K562 (cell line): Measurements from ENCODE around the gene TCF4. TPM values are rescaled to one million over a fixed set of nuclear protein-coding genes. Genes with fewer than 3 reads are reported as not detected.

Source experiments
- ATAC-seq: fragments of 200-7000 bp; cut with Tn5 transposase; 3 replicates; pipeline ENCODE4 v1.9.1; 2020; ENCODE audit warnings: moderate library complexity
- BruUV-seq: library from RNA; stranded (reverse); fragments of 400-500 nt; replicated peaks from 2 replicates; lab custom pipeline; 2021; lab: Mats Ljungman, UMichigan
- CTCF ChIA-PET: fragments of 300-600 bp; formaldehyde crosslinking; extraction: SDS; loops from one replicate; lab custom pipeline; 2021; ENCODE audit warnings: low intra/inter-chr PET ratio; lab: Yijun Ruan, JAX
- POLR2A ChIA-PET: fragments of 300-600, 350-650 bp; sonication (Branson Sonifier 250); formaldehyde crosslinking; extraction: SDS; loops from one replicate; lab custom pipeline; 2021; ENCODE audit warnings: antibody characterized with exemption, inconsistent platforms; lab: Yijun Ruan, JAX
- DNase-seq, 4 experiments: peaks; one replicate each; pipeline versions ENCODE4 v3.0.0 to v3.0.0-alpha.2; 2011 to 2018; ENCODE audit warnings: low spot score in 3 of 4, mixed read lengths in 3 of 4; ENCODE audit errors: extremely low read depth in 1 of 4
- FAIRE-seq: peaks from 2 replicates; lab custom pipeline; 2011; peaks lifted over from hg19 to GRCh38; lab: Jason Lieb, UNC
- H2AFZ ChIP-seq: 2 replicates; pipeline ENCODE4 v1.6.0; 2011; ENCODE audit warnings: low read depth, low read length, control low read depth, inconsistent platforms
- H3K27ac ChIP-seq: fragments of 200-600 bp; 3 replicates; pipeline ENCODE4 v1.8.0; 2011; ENCODE audit warnings: low read depth, mild to moderate bottlenecking, control low read depth, inconsistent platforms, low read length, moderate library complexity, mixed read lengths; ENCODE audit errors: extremely low read depth
- H3K27me3 ChIP-seq, 2 experiments: fragments of 300-600 bp in 1 of 2; 2 replicates in 1 of 2; 3 replicates in 1 of 2; pipeline versions ENCODE4 v1.6.0 to v1.8.0; 2011; ENCODE audit warnings: inconsistent platforms in 2 of 2, low read length in 2 of 2, mild to moderate bottlenecking in 1 of 2, mixed read lengths in 1 of 2, moderate library complexity in 1 of 2; ENCODE audit not compliant: control insufficient read depth in 2 of 2, insufficient read depth in 2 of 2
- H3K36me3 ChIP-seq: fragments of 300-600 bp; 3 replicates; pipeline ENCODE4 v1.8.0; 2011; ENCODE audit warnings: mild to moderate bottlenecking, low read length, inconsistent platforms; ENCODE audit not compliant: control insufficient read depth, insufficient read depth
- H3K4me1 ChIP-seq, 2 experiments: fragments of 200-600 bp in 1 of 2; replicated peaks in 1 of 2; 2 replicates in 1 of 2; 3 replicates in 1 of 2; pipeline versions ENCODE4 v1.5.1 to v1.8.0; 2011; ENCODE audit warnings: inconsistent platforms in 2 of 2, low read length in 2 of 2, mild to moderate bottlenecking in 1 of 2, mixed read lengths in 1 of 2, moderate library complexity in 1 of 2; ENCODE audit not compliant: control insufficient read depth in 2 of 2, insufficient read depth in 2 of 2
- H3K4me2 ChIP-seq: 2 replicates; pipeline ENCODE4 v1.6.1; 2011; ENCODE audit warnings: low read length, control low read depth, inconsistent platforms, mixed read lengths; ENCODE audit not compliant: insufficient read depth
- H3K4me3 ChIP-seq: fragments of 200-600 bp; sonication (generic), shearing (Covaris generic); 2 replicates; pipeline ENCODE4 v1.5.1; 2016; ENCODE audit warnings: control low read depth, inconsistent platforms
- H3K79me2 ChIP-seq: fragments of 200-600 bp; 3 replicates; pipeline ENCODE4 v1.8.0; 2011; ENCODE audit warnings: low read length, inconsistent platforms; ENCODE audit not compliant: control insufficient read depth, insufficient read depth
- H3K9ac ChIP-seq, 2 experiments: 2 replicates each; pipeline versions ENCODE4 v1.6.0 to v1.6.1; 2011; ENCODE audit warnings: low read depth in 2 of 2, low read length in 2 of 2, control low read depth in 1 of 2, inconsistent platforms in 1 of 2, mild to moderate bottlenecking in 1 of 2, mixed read lengths in 1 of 2; ENCODE audit not compliant: insufficient read depth in 1 of 2
- H3K9me1 ChIP-seq: one replicate; pipeline ENCODE4 v1.6.0; 2011; ENCODE audit warnings: inconsistent platforms, mild to moderate bottlenecking, low read length, moderate library complexity; ENCODE audit not compliant: control insufficient read depth, insufficient read depth
- H3K9me3 ChIP-seq: replicated peaks from 2 replicates; pipeline ENCODE4 v1.5.1; 2011; ENCODE audit warnings: low read depth, low read length, inconsistent platforms; ENCODE audit not compliant: control insufficient read depth, insufficient read depth
- H4K20me1 ChIP-seq: replicated peaks from 2 replicates; pipeline ENCODE4 v1.6.1; 2011; ENCODE audit warnings: low read length, inconsistent platforms, mixed read lengths; ENCODE audit not compliant: control insufficient read depth, insufficient read depth
- MGA ChIP-seq: fragments of 450-650 bp; IDR thresholded peaks from 2 replicates; pipeline ENCODE4 v1.6.1; 2016; ENCODE audit warnings: mild to moderate bottlenecking, moderate library complexity
- PPARD ChIP-seq: fragments of 250-450 bp; sonication (Bioruptor Pico); IDR thresholded peaks from 2 replicates; pipeline ENCODE4 v1.8.0; 2022; ENCODE audit warnings: inconsistent platforms, mild to moderate bottlenecking, moderate library complexity
- SREBF1 ChIP-seq: fragments of 150-350 bp; IDR thresholded peaks from 2 replicates; pipeline ENCODE4 v1.6.1; 2014; ENCODE audit warnings: antibody characterized with exemption, low read depth, low read length, borderline replicate concordance
- ZBED1 ChIP-seq: IDR thresholded peaks from 2 replicates; pipeline ENCODE4 v1.6.1; 2014
- ZFX ChIP-seq: sonication (generic); formaldehyde crosslinking; IDR thresholded peaks from 2 replicates; pipeline ENCODE4 v1.8.0; 2022; ENCODE audit warnings: mild to moderate bottlenecking, missing genetic modification reagents, moderate library complexity
- ZNF140 ChIP-seq: fragments of 250-450 bp; sonication (Bioruptor Pico); IDR thresholded peaks from 2 replicates; pipeline ENCODE4 v1.8.0; 2021; ENCODE audit warnings: moderate library complexity, mild to moderate bottlenecking, inconsistent platforms
- ZSCAN32 ChIP-seq: fragments of 450-650 bp; formaldehyde crosslinking; IDR thresholded peaks from 2 replicates; pipeline ENCODE4 v1.4.0; 2020; ENCODE audit warnings: mild to moderate bottlenecking, moderate library complexity
- WGBS: fragments of 100-300 bp; shearing (Covaris generic); methylation state at CpG from one replicate; pipeline ENCODE4 v1.1.6; 2016; ENCODE audit warnings: low coverage, mixed read lengths; ENCODE audit not compliant: insufficient coverage; ENCODE audit errors: missing lambda C conversion rate; 5-methylcytosine and 5-hydroxymethylcytosine counted together
- in situ Hi-C: fragments of 300-500 bp; cut with MboI; formaldehyde crosslinking; loops from 4 replicates; pipeline ENCODE4 v1.15.0; 2018; ENCODE audit warnings: inconsistent platforms, mixed read lengths
- intact Hi-C: fragments of 100-400 bp; cut with micrococcal nuclease; formaldehyde crosslinking; loops from 2 replicates; pipeline ENCODE4 v1.14.2; 2022
- polyA plus RNA-seq, 8 experiments: library from polyadenylated mRNA; depleted of rRNA in 4 of 8; stranded (reverse) in 5 of 8; unstranded in 3 of 8; fragments of >200 nt; fragmentation: Nextera tagmentation in 2 of 8; fragmentation: Illumina TruSeq in 1 of 8; extraction: Ambion mirVana in 2 of 8; extraction: Trizol in 1 of 8; gene quantifications; 2 replicates each; pipeline versions ENCODE4 v1.2.1 to v1.2.3, GENCODE V29; 2011 to 2014; ENCODE audit warnings: inconsistent platforms in 1 of 8, missing spikeins in 1 of 8
- total RNA-seq, 7 experiments: library from RNA; depleted of rRNA in 6 of 7; stranded (reverse); fragments of >200 nt in 6 of 7; fragmentation: Illumina TruSeq in 2 of 7; extraction: Trizol in 2 of 7; gene quantifications; 2 replicates each; pipeline versions ENCODE4 v1.2.1 to v1.2.3, GENCODE V29; 2011 to 2021; ENCODE audit warnings: low replicate concordance in 1 of 7
- TF ChIP-seq, protein P1 (sequence below): fragments of 450-650 bp; IDR thresholded peaks from 2 replicates; pipeline ENCODE4 v1.6.1; 2016; ENCODE audit warnings: antibody characterized with exemption
- TF ChIP-seq, protein P2 (sequence below): IDR thresholded peaks from 3 replicates; pipeline ENCODE4 v1.6.1; 2011; ENCODE audit warnings: borderline replicate concordance, mild to moderate bottlenecking; ENCODE audit not compliant: insufficient read length, insufficient read depth

The TCF4 gene
- total and polyA plus RNA-seq, 9 of the 15 experiments (the other 6 are each of a cell fraction or from before 2014, with no cell fraction given), result 4.8 to 24.7 (median 15.2) TPM

GRCh38 chr18:55517055-55517454, 70.9 kb downstream of the TCF4 start:
- no peak overlapping the region for H3K4me3 ChIP-seq
- no peaks in the 10 kb centered on the region for H3K9me3 ChIP-seq
- FAIRE-seq, result no peak
- WGBS, result 55% methylated on average over 4 of the region's 4 CpGs
- in situ Hi-C loops (no loop called here), intact Hi-C loops (no loop called here)
- peak; percentile 8 to 49 (median 32) for DNase-seq
- ATAC-seq, result peak; percentile 93
- peak overlapping the region; percentile 46 for H3K4me2 ChIP-seq
- peak overlapping the region; percentile 65 for H3K27ac ChIP-seq
- no TSS peak for BruUV-seq
- ChIA-PET CTCF (no interaction called here), POLR2A (interaction anchor here (0.7 to 1.0 kb wide), 2 partner anchors 12 to 64 kb away, joined by 3 read pairs; no protein-coding TSS in a partner anchor)
- H3K79me2 ChIP-seq, result no peaks in the 10 kb centered on the region; the same call in 1 of the 3 replicates
- no peaks in the 10 kb centered on the region; the same call in 2 of the 3 replicates for H3K36me3 ChIP-seq
- H3K9me1 ChIP-seq, result no peaks in the 10 kb centered on the region
- H2AFZ ChIP-seq, result peak overlapping the region; percentile 79
- no peak overlapping the region; a peak in 1 of 4 replicates for H3K9ac ChIP-seq
- no peaks in the 10 kb centered on the region for H3K27me3 ChIP-seq
- no peaks in the 10 kb centered on the region for H4K20me1 ChIP-seq
- peaks cover 0 to 16% of the 10 kb centered on the region in 2 experiments; a peak in 3 of 5 replicates for H3K4me1 ChIP-seq
- TF ChIP-seq, protein P1, sequence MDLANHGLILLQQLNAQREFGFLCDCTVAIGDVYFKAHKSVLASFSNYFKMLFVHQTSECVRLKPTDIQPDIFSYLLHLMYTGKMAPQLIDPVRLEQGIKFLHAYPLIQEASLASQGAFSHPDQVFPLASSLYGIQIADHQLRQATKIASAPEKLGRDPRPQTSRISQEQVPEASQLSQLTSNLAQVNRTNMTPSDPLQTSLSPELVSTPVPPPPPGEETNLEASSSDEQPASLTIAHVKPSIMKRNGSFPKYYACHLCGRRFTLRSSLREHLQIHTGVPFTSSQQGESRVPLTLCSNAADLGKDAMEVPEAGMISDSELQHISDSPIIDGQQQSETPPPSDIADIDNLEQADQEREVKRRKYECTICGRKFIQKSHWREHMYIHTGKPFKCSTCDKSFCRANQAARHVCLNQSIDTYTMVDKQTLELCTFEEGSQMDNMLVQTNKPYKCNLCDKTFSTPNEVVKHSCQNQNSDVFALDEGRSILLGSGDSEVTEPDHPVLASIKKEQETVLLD, result no peak
- TF ChIP-seq PPARD (CRISPR knock-in tag), result no peak
- TF ChIP-seq SREBF1, result no peak
- peak; percentile 65 for TF ChIP-seq MGA
- TF ChIP-seq, protein P2, sequence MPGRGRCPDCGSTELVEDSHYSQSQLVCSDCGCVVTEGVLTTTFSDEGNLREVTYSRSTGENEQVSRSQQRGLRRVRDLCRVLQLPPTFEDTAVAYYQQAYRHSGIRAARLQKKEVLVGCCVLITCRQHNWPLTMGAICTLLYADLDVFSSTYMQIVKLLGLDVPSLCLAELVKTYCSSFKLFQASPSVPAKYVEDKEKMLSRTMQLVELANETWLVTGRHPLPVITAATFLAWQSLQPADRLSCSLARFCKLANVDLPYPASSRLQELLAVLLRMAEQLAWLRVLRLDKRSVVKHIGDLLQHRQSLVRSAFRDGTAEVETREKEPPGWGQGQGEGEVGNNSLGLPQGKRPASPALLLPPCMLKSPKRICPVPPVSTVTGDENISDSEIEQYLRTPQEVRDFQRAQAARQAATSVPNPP, result no peak
- no peak for TF ChIP-seq ZSCAN32
- no peak for TF ChIP-seq ZBED1
- TF ChIP-seq ZNF140, result no peak
- TF ChIP-seq ZFX (CRISPR knock-in tag), result no peak
